OCI-LY1 (cell line): ENCODE results near the gene TNS3.

ENCODE experiments used
- H2AFZ ChIP-seq: fragments of 200-600 bp; sonication (generic), shearing (Covaris generic); 2 replicates; pipeline ENCODE4 v1.6.0; 2014; ENCODE audit warnings: antibody characterized with exemption, mild to moderate bottlenecking, low read length
- H3F3A ChIP-seq: fragments of 200-600 bp; sonication (generic), shearing (Covaris generic); 2 replicates; pipeline ENCODE4 v1.6.0; 2014; ENCODE audit warnings: mild to moderate bottlenecking, antibody characterized with exemption, low read length, moderate library complexity; ENCODE audit not compliant: insufficient read depth
- H3K27ac ChIP-seq: fragments of 200-600 bp; sonication (generic); 2 replicates; pipeline ENCODE4 v1.5.1; 2014; ENCODE audit warnings: low read length, mixed run types, mild to moderate bottlenecking, low read depth; ENCODE audit not compliant: poor library complexity, severe bottlenecking
- H3K27me3 ChIP-seq: fragments of 200-600 bp; sonication (generic); 2 replicates; pipeline ENCODE4 v1.6.0; 2014; ENCODE audit warnings: antibody characterized with exemption, mild to moderate bottlenecking, low read length, moderate library complexity; ENCODE audit not compliant: insufficient read depth
- H3K36me3 ChIP-seq: fragments of 200-600 bp; sonication (generic); 2 replicates; pipeline ENCODE4 v1.6.1; 2014; ENCODE audit warnings: mild to moderate bottlenecking, antibody characterized with exemption, low read length, moderate library complexity, mixed read lengths; ENCODE audit not compliant: insufficient read depth
- H3K4me1 ChIP-seq: fragments of 200-600 bp; sonication (generic); 2 replicates; pipeline ENCODE4 v1.5.1; 2014; ENCODE audit warnings: mild to moderate bottlenecking, low read length, moderate library complexity; ENCODE audit not compliant: insufficient read depth, severe bottlenecking
- H3K4me2 ChIP-seq: fragments of 200-600 bp; sonication (generic), shearing (Covaris generic); 2 replicates; pipeline ENCODE4 v1.6.1; 2014; ENCODE audit warnings: low read length
- H3K4me3 ChIP-seq: fragments of 200-600 bp; sonication (generic); 2 replicates; pipeline ENCODE4 v1.5.1; 2014; ENCODE audit warnings: low read length, low read depth, mild to moderate bottlenecking, mixed read lengths; ENCODE audit not compliant: poor library complexity, severe bottlenecking
- H3K79me2 ChIP-seq: fragments of 200-600 bp; shearing (Covaris generic); 2 replicates; pipeline ENCODE4 v1.6.1; 2016; ENCODE audit warnings: mixed run types, low read length, mixed read lengths; ENCODE audit not compliant: insufficient read depth
- H3K9ac ChIP-seq: fragments of 200-600 bp; sonication (generic), shearing (Covaris generic); 2 replicates; pipeline ENCODE4 v1.6.1; 2014; ENCODE audit warnings: mild to moderate bottlenecking, low read length, mixed read lengths
- H3K9me2 ChIP-seq: fragments of 200-600 bp; sonication (generic), shearing (Covaris generic); 2 replicates; pipeline ENCODE4 v1.6.1; 2014; ENCODE audit warnings: low read depth, mild to moderate bottlenecking, low read length, mixed read lengths
- H3K9me3 ChIP-seq: fragments of 200-600 bp; shearing (Covaris generic); 2 replicates; pipeline ENCODE4 v1.6.1; 2014; ENCODE audit warnings: low read length, mixed read lengths
- H4K20me1 ChIP-seq: fragments of 200-600 bp; sonication (generic), shearing (Covaris generic); 2 replicates; pipeline ENCODE4 v1.6.0; 2016; ENCODE audit warnings: mild to moderate bottlenecking, low read length; ENCODE audit not compliant: insufficient read depth
- EZH2 ChIP-seq: fragments of 200-600 bp; sonication (generic), shearing (Covaris generic); IDR thresholded peaks from 2 replicates; pipeline ENCODE4 v1.8.0; 2017; ENCODE audit warnings: borderline replicate concordance, mixed run types, mild to moderate bottlenecking, antibody characterized with exemption, low read length, moderate library complexity, mixed read lengths
- TF ChIP-seq, protein P1 (sequence below): fragments of 200-600 bp; sonication (generic), shearing (Covaris generic); IDR thresholded peaks from 2 replicates; pipeline ENCODE4 v1.5.1; 2017; ENCODE audit warnings: mild to moderate bottlenecking, antibody characterized with exemption, low read length, moderate library complexity, mixed read lengths

Gene TNS3

GRCh38 chr7:47427051-47427643 is 154.8 kb downstream of the TNS3 start:
- H3K9me2 ChIP-seq: no peaks in the 10 kb centered on the region
- no peaks in the 10 kb centered on the region for H3F3A ChIP-seq
- H3K4me1 ChIP-seq: no peaks in the 10 kb centered on the region
- H3K4me3 ChIP-seq: no peak overlapping the region
- no peak overlapping the region for H3K9ac ChIP-seq
- no peaks in the 10 kb centered on the region for H4K20me1 ChIP-seq
- no peak overlapping the region for H3K27ac ChIP-seq
- no peak for TF ChIP-seq EZH2
- TF ChIP-seq, protein P1, sequence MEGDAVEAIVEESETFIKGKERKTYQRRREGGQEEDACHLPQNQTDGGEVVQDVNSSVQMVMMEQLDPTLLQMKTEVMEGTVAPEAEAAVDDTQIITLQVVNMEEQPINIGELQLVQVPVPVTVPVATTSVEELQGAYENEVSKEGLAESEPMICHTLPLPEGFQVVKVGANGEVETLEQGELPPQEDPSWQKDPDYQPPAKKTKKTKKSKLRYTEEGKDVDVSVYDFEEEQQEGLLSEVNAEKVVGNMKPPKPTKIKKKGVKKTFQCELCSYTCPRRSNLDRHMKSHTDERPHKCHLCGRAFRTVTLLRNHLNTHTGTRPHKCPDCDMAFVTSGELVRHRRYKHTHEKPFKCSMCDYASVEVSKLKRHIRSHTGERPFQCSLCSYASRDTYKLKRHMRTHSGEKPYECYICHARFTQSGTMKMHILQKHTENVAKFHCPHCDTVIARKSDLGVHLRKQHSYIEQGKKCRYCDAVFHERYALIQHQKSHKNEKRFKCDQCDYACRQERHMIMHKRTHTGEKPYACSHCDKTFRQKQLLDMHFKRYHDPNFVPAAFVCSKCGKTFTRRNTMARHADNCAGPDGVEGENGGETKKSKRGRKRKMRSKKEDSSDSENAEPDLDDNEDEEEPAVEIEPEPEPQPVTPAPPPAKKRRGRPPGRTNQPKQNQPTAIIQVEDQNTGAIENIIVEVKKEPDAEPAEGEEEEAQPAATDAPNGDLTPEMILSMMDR: no peak
- H3K79me2 ChIP-seq: no peaks in the 10 kb centered on the region
- no peaks in the 10 kb centered on the region for H3K27me3 ChIP-seq
- no peak overlapping the region for H2AFZ ChIP-seq
- H3K36me3 ChIP-seq: peaks cover 96% of the 10 kb centered on the region
- no peaks in the 10 kb centered on the region for H3K9me3 ChIP-seq
- H3K4me2 ChIP-seq: no peak overlapping the region

- Histone ChIP-seq H3K9me3 (no peaks in the 10 kb centered on the region), H3K27ac (no peak overlapping the region), H3F3A (no peaks in the 10 kb centered on the region), H3K9ac (no peak overlapping the region), H3K27me3 (no peaks in the 10 kb centered on the region), H3K9me2 (no peaks in the 10 kb centered on the region), H3K36me3 (peaks cover 98% of the 10 kb centered on the region), H3K4me3 (no peak overlapping the region), H4K20me1 (no peaks in the 10 kb centered on the region), H3K4me2 (no peak overlapping the region), H2AFZ (no peak overlapping the region), H3K79me2 (no peaks in the 10 kb centered on the region), H3K4me1 (no peaks in the 10 kb centered on the region)
- TF ChIP-seq EZH2: no peak
- TF ChIP-seq, protein P1: no peak
These were observed 157.4 kb downstream of the TNS3 start for GRCh38 chr7:47424523-47424922.

GRCh38 chr7:47423196-47423595 is 158.7 kb downstream of the TNS3 start:
- Histone ChIP-seq H3K9me3 (no peaks in the 10 kb centered on the region), H3K4me2 (no peak overlapping the region), H3K4me3 (no peak overlapping the region), H3K4me1 (no peaks in the 10 kb centered on the region), H3K9me2 (no peaks in the 10 kb centered on the region), H3K9ac (no peak overlapping the region), H3F3A (no peaks in the 10 kb centered on the region), H3K27ac (no peak overlapping the region), H3K79me2 (no peaks in the 10 kb centered on the region), H3K27me3 (no peaks in the 10 kb centered on the region), H2AFZ (no peak overlapping the region), H3K36me3 (peaks cover 100% of the 10 kb centered on the region), H4K20me1 (no peaks in the 10 kb centered on the region)
- no peak for TF ChIP-seq EZH2
- TF ChIP-seq, protein P1: no peak
